SHP77 (cell line): ENCODE measurements around the gene CRYZL1.

Source experiments
- DNase-seq, 2 experiments: peaks; one replicate each; lab custom pipeline; 2025; lab: John Stamatoyannopoulos, UW

Gene CRYZL1

GRCh38 chr21:33560965-33561364 is 80.6 kb downstream of the CRYZL1 start:
- DNase-seq, result no peak

GRCh38 chr21:33559813-33560212 is 81.7 kb downstream of the CRYZL1 start:
- no peak for DNase-seq

- no peak for DNase-seq
Observed at GRCh38 chr21:33558777-33559421, 82.6 kb downstream of the CRYZL1 start.

GRCh38 chr21:33557447-33557846 is 84.1 kb downstream of the CRYZL1 start:
- no peak for DNase-seq

GRCh38 chr21:33554982-33555344 is 86.6 kb downstream of the CRYZL1 start:
- no peak for DNase-seq

GRCh38 chr21:33554236-33554981 is 87.1 kb downstream of the CRYZL1 start:
- no peak for DNase-seq

GRCh38 chr21:33552999-33553598 is 88.4 kb downstream of the CRYZL1 start:
- no peak for DNase-seq

GRCh38 chr21:33552093-33552998 is 89.2 kb downstream of the CRYZL1 start:
- no peak for DNase-seq

- DNase-seq, result no peak
Observed at GRCh38 chr21:33551664-33552063, 89.9 kb downstream of the CRYZL1 start.

- no peak for DNase-seq
Observed at GRCh38 chr21:33550772-33551660, 90.5 kb downstream of the CRYZL1 start.

- DNase-seq, result no peak
Observed at GRCh38 chr21:33549848-33550771, 91.4 kb downstream of the CRYZL1 start.

- DNase-seq, result no peak
Observed at GRCh38 chr21:33546086-33546485, 95.5 kb downstream of the CRYZL1 start.

GRCh38 chr21:33544451-33545195 is 96.9 kb downstream of the CRYZL1 start:
- DNase-seq, result no peak

GRCh38 chr21:33543505-33544129 is 97.9 kb downstream of the CRYZL1 start:
- peak; percentile 15 to 52 for DNase-seq

GRCh38 chr21:33542640-33543504 is 98.7 kb downstream of the CRYZL1 start, which contains the start of gene SON:
Gene SON, plus strand, starts transcription at chr21:33543038. Its CDS starts 55 bp downstream, at chr21:33543093.
- peak; percentile 96 to 98 for DNase-seq

GRCh38 chr21:33541756-33542639 is 99.5 kb downstream of the CRYZL1 start, which contains the start of gene GART:
Gene GART, minus strand, starts transcription at chr21:33542117. Its CDS starts 2,802 bp downstream, at chr21:33539315.
- DNase-seq, result peak; percentile 70 to 84
